ENCODE measurements around the gene CD72.
"Not testable (repeated sequence)": the region's sequence is repeated elsewhere in the genome, so short reads cannot be mapped to it uniquely, and the experiment has no call there.

DNA sequence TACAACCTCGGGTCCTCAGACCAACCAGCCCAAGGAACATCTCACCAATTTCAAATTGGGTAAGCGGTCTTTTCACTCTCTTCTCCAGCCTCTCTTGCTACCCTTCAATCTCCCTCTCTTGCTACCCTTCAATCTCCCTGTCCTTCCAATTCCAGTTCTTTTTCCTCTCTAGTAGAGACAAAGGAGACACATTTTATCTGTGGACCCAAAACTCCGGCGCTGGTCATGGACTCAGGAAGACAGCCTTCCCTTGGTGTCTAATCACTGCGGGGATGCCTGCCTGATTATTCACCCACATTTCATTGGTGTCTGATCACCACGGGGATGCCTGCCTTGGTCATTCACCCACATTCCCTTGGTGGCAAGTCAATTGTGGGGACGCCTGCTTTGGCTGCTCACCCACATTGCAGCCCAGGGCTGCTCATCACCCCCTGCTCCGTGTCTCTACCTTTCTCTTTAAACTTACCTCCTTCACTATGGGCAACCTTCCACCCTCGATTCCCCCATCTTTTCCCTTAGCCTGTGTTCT lies 19.3 kb upstream of the CD72 start:
- TF ChIP-seq, protein P1, sequence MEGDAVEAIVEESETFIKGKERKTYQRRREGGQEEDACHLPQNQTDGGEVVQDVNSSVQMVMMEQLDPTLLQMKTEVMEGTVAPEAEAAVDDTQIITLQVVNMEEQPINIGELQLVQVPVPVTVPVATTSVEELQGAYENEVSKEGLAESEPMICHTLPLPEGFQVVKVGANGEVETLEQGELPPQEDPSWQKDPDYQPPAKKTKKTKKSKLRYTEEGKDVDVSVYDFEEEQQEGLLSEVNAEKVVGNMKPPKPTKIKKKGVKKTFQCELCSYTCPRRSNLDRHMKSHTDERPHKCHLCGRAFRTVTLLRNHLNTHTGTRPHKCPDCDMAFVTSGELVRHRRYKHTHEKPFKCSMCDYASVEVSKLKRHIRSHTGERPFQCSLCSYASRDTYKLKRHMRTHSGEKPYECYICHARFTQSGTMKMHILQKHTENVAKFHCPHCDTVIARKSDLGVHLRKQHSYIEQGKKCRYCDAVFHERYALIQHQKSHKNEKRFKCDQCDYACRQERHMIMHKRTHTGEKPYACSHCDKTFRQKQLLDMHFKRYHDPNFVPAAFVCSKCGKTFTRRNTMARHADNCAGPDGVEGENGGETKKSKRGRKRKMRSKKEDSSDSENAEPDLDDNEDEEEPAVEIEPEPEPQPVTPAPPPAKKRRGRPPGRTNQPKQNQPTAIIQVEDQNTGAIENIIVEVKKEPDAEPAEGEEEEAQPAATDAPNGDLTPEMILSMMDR (IDR thresholded peaks at IDR 0.05), result not testable (repeated sequence)
- not testable (repeated sequence) for TF ChIP-seq POLR2A (IDR thresholded peaks at IDR 0.05)
